Stimulated activated CD4-positive, alpha-beta T cell treated with anti-CD3 and anti-CD28 coated beads, Interleukin-12 subunit alpha, Interleukin-12 subunit beta, amount 100 ng/mL, for 4 hours (primary cell): ENCODE results near the gene PLEKHA5.
"Not testable (repeated sequence)": the region's sequence is repeated elsewhere in the genome, so short reads cannot be mapped to it uniquely, and the experiment has no call there.

ENCODE experiments used
- DNase-seq: peaks from one replicate; pipeline ENCODE4 v3.0.0-alpha.2; 2020

The PLEKHA5 gene

GRCh38 chr12:19351346-19351745 is 221.8 kb downstream of the PLEKHA5 start:
- no peak for DNase-seq

GRCh38 chr12:19369691-19370148 is 240.2 kb downstream of the PLEKHA5 start:
- no peak for DNase-seq

GRCh38 chr12:19373586-19373985 is 244.1 kb downstream of the PLEKHA5 start:
- DNase-seq: no peak

GRCh38 chr12:19375888-19376287 is 246.4 kb downstream of the PLEKHA5 start:
- DNase-seq: no peak

- DNase-seq: no peak
Observed at GRCh38 chr12:19376691-19377090, 247.2 kb downstream of the PLEKHA5 start.

- peak; percentile 36 for DNase-seq
Observed at GRCh38 chr12:19382111-19382526, 252.6 kb downstream of the PLEKHA5 start.

- no peak for DNase-seq
Observed at GRCh38 chr12:19382563-19382962, 253.0 kb downstream of the PLEKHA5 start.

GRCh38 chr12:19387161-19387560 is 257.6 kb downstream of the PLEKHA5 start:
- DNase-seq: no peak

- no peak for DNase-seq
Observed at GRCh38 chr12:19388131-19388549, 258.6 kb downstream of the PLEKHA5 start.

GRCh38 chr12:19390051-19390598 is 260.6 kb downstream of the PLEKHA5 start:
- no peak for DNase-seq

- DNase-seq: not testable (repeated sequence)
Observed at GRCh38 chr12:19392644-19393043, 263.1 kb downstream of the PLEKHA5 start.

GRCh38 chr12:19394385-19394784 is 264.9 kb downstream of the PLEKHA5 start:
- no peak for DNase-seq

GRCh38 chr12:19397534-19397933 is 268.0 kb downstream of the PLEKHA5 start:
- DNase-seq: no peak

- DNase-seq: no peak
Observed at GRCh38 chr12:19398376-19399363, 269.1 kb downstream of the PLEKHA5 start.

GRCh38 chr12:19400649-19401285 is 271.2 kb downstream of the PLEKHA5 start:
- not testable (repeated sequence) for DNase-seq

GRCh38 chr12:19402211-19402610 is 272.7 kb downstream of the PLEKHA5 start:
- no peak for DNase-seq

- DNase-seq: no peak
Observed at GRCh38 chr12:19402743-19403431, 273.4 kb downstream of the PLEKHA5 start.

GRCh38 chr12:19404242-19404880 is 274.8 kb downstream of the PLEKHA5 start:
- DNase-seq: no peak

- DNase-seq: no peak
Observed at GRCh38 chr12:19409376-19409775, 279.8 kb downstream of the PLEKHA5 start.

- no peak for DNase-seq
Observed at GRCh38 chr12:19410211-19410610, 280.7 kb downstream of the PLEKHA5 start.

GRCh38 chr12:19410629-19411185 is 281.2 kb downstream of the PLEKHA5 start:
- DNase-seq: no peak
